Activated CD8-positive, alpha-beta T cell treated with anti-CD3 and anti-CD28 coated beads for 36 hours (primary cell): ENCODE data around the gene FASN. TPM values are rescaled to one million over a fixed set of nuclear protein-coding genes. Genes with fewer than 3 reads are reported as not detected.

Experiments used
- ATAC-seq: fragments of 200-7000 bp; cut with Tn5 transposase; one replicate; pipeline ENCODE4 v1.10.0; 2021; ENCODE audit warnings: mild to moderate bottlenecking, moderate library complexity
- CTCF ChIA-PET: fragments of 350-600 bp; sonication (Branson Sonifier 250); formaldehyde crosslinking; loops from one replicate; lab custom pipeline; 2021; ENCODE audit warnings: antibody characterized with exemption; lab: Charles Lee
- POLR2A ChIA-PET: fragments of 350-600 bp; sonication (Branson Sonifier 250); formaldehyde crosslinking; loops from one replicate; lab custom pipeline; 2021; ENCODE audit warnings: antibody characterized with exemption; lab: Charles Lee
- DNase-seq: peaks from one replicate; pipeline ENCODE4 v3.0.0-alpha.2; 2020
- H3K27ac Mint-ChIP-seq: one replicate; pipeline ENCODE4 v1.8.0; 2021; ENCODE audit warnings: mild to moderate bottlenecking, mixed read lengths
- H3K27me3 Mint-ChIP-seq: one replicate; pipeline ENCODE4 v1.8.0; 2021; ENCODE audit warnings: mixed read lengths
- H3K36me3 Mint-ChIP-seq: one replicate; pipeline ENCODE4 v1.8.0; 2021; ENCODE audit warnings: low read depth, mixed read lengths
- H3K4me1 Mint-ChIP-seq: one replicate; pipeline ENCODE4 v1.8.0; 2021; ENCODE audit warnings: low read depth, mixed read lengths
- H3K4me3 Mint-ChIP-seq: one replicate; pipeline ENCODE4 v1.8.0; 2021; ENCODE audit warnings: mild to moderate bottlenecking, moderate library complexity, mixed read lengths
- H3K9me3 Mint-ChIP-seq: one replicate; pipeline ENCODE4 v1.8.0; 2021; ENCODE audit warnings: mixed read lengths
- intact Hi-C: fragments of 100-400 bp; cut with micrococcal nuclease; formaldehyde crosslinking; loops from one replicate; pipeline ENCODE4 v1.10.0; 2022
- total RNA-seq, 2 experiments: library from RNA; stranded (reverse); gene quantifications; one replicate each; pipeline ENCODE4 v1.2.3, GENCODE V29; 2021
- TF ChIP-seq, protein P1 (sequence below): fragments of 200-600 bp; IDR thresholded peaks from one replicate; pipeline ENCODE4 v1.8.0; 2022; ENCODE audit warnings: antibody characterized with exemption, mild to moderate bottlenecking

Gene FASN
- total RNA-seq, 2 experiments from 2014 or later = 250 to 260 TPM

- H3K9me3 Mint-ChIP-seq = no peaks in the 10 kb centered on the region
- H3K36me3 Mint-ChIP-seq = peaks cover 2% of the 10 kb centered on the region
- H3K4me1 Mint-ChIP-seq = peaks cover 21% of the 10 kb centered on the region
- ChIA-PET CTCF (interaction anchor here (1.0 to 2.0 kb wide), 4 partner anchors 22 to 102 kb away, joined by 3 to 11 read pairs (median 3); no protein-coding TSS in a partner anchor), POLR2A (interaction anchor here (1.3 to 9.3 kb wide), 3 partner anchors 12 to 40 kb away, joined by 4 to 98 read pairs (median 4); partner anchors contain the start of gene DUS1L)
- ATAC-seq (peak; percentile 92), DNase-seq (peak; percentile 89)
- H3K27ac Mint-ChIP-seq = peak within 1 kb of the TSS; percentile 75
- H3K4me3 Mint-ChIP-seq = peak within 1 kb of the TSS; percentile 82
- intact Hi-C loops = no loop called here
- H3K27me3 Mint-ChIP-seq = no peaks in the 10 kb centered on the region
- TF ChIP-seq, protein P1, sequence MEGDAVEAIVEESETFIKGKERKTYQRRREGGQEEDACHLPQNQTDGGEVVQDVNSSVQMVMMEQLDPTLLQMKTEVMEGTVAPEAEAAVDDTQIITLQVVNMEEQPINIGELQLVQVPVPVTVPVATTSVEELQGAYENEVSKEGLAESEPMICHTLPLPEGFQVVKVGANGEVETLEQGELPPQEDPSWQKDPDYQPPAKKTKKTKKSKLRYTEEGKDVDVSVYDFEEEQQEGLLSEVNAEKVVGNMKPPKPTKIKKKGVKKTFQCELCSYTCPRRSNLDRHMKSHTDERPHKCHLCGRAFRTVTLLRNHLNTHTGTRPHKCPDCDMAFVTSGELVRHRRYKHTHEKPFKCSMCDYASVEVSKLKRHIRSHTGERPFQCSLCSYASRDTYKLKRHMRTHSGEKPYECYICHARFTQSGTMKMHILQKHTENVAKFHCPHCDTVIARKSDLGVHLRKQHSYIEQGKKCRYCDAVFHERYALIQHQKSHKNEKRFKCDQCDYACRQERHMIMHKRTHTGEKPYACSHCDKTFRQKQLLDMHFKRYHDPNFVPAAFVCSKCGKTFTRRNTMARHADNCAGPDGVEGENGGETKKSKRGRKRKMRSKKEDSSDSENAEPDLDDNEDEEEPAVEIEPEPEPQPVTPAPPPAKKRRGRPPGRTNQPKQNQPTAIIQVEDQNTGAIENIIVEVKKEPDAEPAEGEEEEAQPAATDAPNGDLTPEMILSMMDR = no peak
Observed at GRCh38 chr17:82051776-82052637, 46.0 kb downstream of the FASN start, which contains the start of the genes GPS1 and RFNG. GPS1 (plus strand) TSS chr17:82051898; CDS start chr17:82051932, 34 bp downstream. RFNG (minus strand) TSS chr17:82051811; CDS start chr17:82051766, 45 bp downstream.

DNA sequence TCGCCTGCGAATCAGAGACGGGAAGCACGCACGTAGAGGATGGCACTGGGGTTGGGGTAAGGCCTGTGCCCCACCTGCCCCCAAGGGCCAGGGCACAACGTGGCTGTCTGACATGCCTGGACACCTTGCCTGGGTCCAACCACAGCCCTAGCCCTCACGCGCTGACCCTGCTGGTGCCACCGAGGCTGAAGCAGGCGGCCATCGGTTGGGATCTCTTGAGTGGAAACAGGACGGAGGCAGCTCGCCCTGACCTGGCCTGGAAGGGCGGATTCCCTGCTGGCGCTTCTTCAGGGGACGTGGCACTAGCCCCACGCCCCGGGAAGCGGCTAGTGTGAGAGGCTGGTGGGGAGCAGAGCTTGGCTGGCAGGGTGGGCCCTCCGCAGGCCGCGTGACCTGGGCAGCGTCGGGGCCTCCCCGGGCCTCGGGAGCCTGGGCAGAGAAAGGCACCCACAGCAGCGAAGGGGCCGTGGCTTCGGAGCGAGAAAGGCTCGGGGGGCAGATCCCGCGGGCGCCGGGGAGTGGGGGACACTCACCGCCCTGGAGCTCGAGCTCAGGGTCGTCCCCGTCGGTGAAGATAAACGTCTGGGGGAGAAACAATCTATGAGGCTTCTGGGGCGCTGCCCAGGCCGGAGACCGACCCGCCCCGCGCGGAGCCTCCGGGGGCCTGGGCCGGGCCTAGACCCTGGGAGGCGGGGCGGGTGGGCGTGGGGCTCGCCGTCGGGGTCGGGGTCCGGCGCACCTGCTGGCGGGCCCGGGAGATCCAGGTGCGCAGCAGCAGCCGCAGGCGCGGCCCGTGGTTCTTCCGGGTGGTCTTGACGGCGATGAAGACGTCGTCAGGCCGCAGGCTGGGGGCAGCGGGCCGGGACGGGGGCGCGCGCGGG is 47.0 kb downstream of the FASN start:
- CTCF ChIA-PET = interaction anchor here (1.0 to 2.0 kb wide), 4 partner anchors 12 to 91 kb away, joined by 3 to 11 read pairs (median 6); partner anchors contain the start of gene DCXR
- DNase-seq (no peak), ATAC-seq (peak; percentile 17)
- peak overlapping the region; percentile 81 for H3K4me3 Mint-ChIP-seq
- H3K27me3 Mint-ChIP-seq = no peaks in the 10 kb centered on the region
- H3K9me3 Mint-ChIP-seq = no peaks in the 10 kb centered on the region
- intact Hi-C loops = no loop called here
- H3K4me1 Mint-ChIP-seq = peaks cover 22% of the 10 kb centered on the region
- TF ChIP-seq, protein P1 = no peak
- POLR2A ChIA-PET = interaction anchor here (1.0 to 9.3 kb wide), 6 partner anchors 13 to 104 kb away, joined by 3 to 98 read pairs (median 4); partner anchors contain the start of genes DCXR and DUS1L
- H3K27ac Mint-ChIP-seq = peak overlapping the region; percentile 75
- H3K36me3 Mint-ChIP-seq = peaks cover 2% of the 10 kb centered on the region

GRCh38 chr17:82050152-82050760 is 47.8 kb downstream of the FASN start:
- Mint-ChIP-seq H3K4me1 (peaks cover 22% of the 10 kb centered on the region), H3K27ac (peak overlapping the region; percentile 75), H3K4me3 (peak overlapping the region; percentile 81), H3K27me3 (no peaks in the 10 kb centered on the region), H3K9me3 (no peaks in the 10 kb centered on the region), H3K36me3 (peaks cover 2% of the 10 kb centered on the region)
- intact Hi-C loops = no loop called here
- ChIA-PET POLR2A (interaction anchor here (0.5 to 9.3 kb wide), 10 partner anchors 13 to 179 kb away, joined by 3 to 98 read pairs (median 4); partner anchors contain the start of genes DCXR, DUS1L and SLC16A3), CTCF (interaction anchor here (1.0 to 2.0 kb wide), 5 partner anchors 11 to 91 kb away, joined by 3 to 11 read pairs (median 6); partner anchors contain the start of gene DCXR)
- no peak for ATAC-seq
- DNase-seq = no peak
- TF ChIP-seq, protein P1 = no peak

DNA sequence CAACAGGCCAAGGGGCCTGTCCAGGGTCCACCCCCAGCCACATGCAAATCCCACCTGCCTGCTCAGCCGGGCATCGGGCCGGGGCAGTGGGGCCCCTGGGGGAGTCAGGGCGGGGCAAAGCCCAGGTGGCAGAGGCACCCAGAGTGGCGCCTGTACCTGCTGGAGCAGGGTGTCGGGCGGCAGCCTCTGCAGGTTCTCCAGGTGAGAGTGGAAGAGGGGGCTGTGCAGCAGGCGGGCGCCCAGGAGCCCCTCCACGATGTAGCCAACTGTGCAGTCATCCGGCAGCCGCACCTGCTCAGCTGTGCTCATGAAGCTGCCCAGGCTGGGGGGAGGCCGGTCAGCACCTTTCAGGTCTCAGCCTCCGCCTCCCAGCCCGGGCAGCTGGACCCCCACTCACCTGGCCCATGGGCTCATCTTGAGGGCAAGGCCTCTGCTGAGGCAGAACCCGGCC is 48.5 kb downstream of the FASN start:
- H3K4me3 Mint-ChIP-seq = no peak overlapping the region
- no peak overlapping the region for H3K27ac Mint-ChIP-seq
- intact Hi-C loops = no loop called here
- H3K36me3 Mint-ChIP-seq = no peaks in the 10 kb centered on the region
- TF ChIP-seq, protein P1 = no peak
- H3K4me1 Mint-ChIP-seq = peaks cover 22% of the 10 kb centered on the region
- ATAC-seq (no peak), DNase-seq (no peak)
- POLR2A ChIA-PET = interaction anchor here (0.8 to 9.3 kb wide), 7 partner anchors 10 to 180 kb away, joined by 3 to 98 read pairs (median 5); partner anchors contain the start of genes DCXR, DUS1L and SLC16A3
- CTCF ChIA-PET = interaction anchor here (0.9 to 2.0 kb wide), 4 partner anchors 12 to 46 kb away, joined by 3 to 11 read pairs (median 4); partner anchors contain the start of gene DCXR
- H3K27me3 Mint-ChIP-seq = no peaks in the 10 kb centered on the region
- no peaks in the 10 kb centered on the region for H3K9me3 Mint-ChIP-seq
